Gastroesophageal sphincter (tissue), 4 donors: ENCODE data around the gene TUBA3C. TPM values are rescaled to one million over a fixed set of nuclear protein-coding genes. Genes with fewer than 3 reads are reported as not detected.

ENCODE experiments used
- ATAC-seq: fragments of 150-250 bp; one replicate; pipeline ENCODE4 v1.9.1; 2016; ENCODE audit warnings: mild to moderate bottlenecking, moderate library complexity
- H3K27ac ChIP-seq, 4 donors: fragments of 200-600 bp; sonication (generic) in 3 of 4; 1 replicate in 3 of 4; 2 replicates in 1 of 4; pipeline ENCODE4 v1.5.1; 2016 to 2019
- H3K27me3 ChIP-seq: fragments of 200-600 bp; sonication (generic); one replicate; pipeline ENCODE4 v1.5.1; 2019
- H3K36me3 ChIP-seq, 2 donors: fragments of 200-600 bp; sonication (generic); one replicate each; pipeline ENCODE4 v1.5.1; 2019; ENCODE audit warnings: control low read depth in 1 of 2
- H3K4me1 ChIP-seq, 3 donors: fragments of 200-600 bp; sonication (generic); 1 replicate in 2 of 3; 2 replicates in 1 of 3; pipeline ENCODE4 v1.5.1; 2016 to 2019; ENCODE audit warnings: control low read depth in 2 of 3
- H3K4me3 ChIP-seq, 2 donors: fragments of 200-600 bp; sonication (generic); one replicate each; pipeline ENCODE4 v1.5.1; 2019; ENCODE audit warnings: mild to moderate bottlenecking in 1 of 2, moderate library complexity in 1 of 2
- H3K9me3 ChIP-seq, 3 donors: fragments of 200-600 bp; sonication (generic); one replicate each; pipeline ENCODE4 v1.5.1; 2017 to 2019; ENCODE audit warnings: control low read depth in 2 of 3
- EP300 ChIP-seq: sonication (generic); formaldehyde crosslinking; IDR thresholded peaks from one replicate; pipeline ENCODE4 v1.6.1; 2017; ENCODE audit warnings: antibody characterized with exemption, mild to moderate bottlenecking
- POLR2A ChIP-seq, 2 donors: fragments of 450-650 bp; IDR thresholded peaks; one replicate each; pipeline ENCODE4 v1.6.1; 2017; ENCODE audit warnings: antibody characterized with exemption in 2 of 2, mild to moderate bottlenecking in 2 of 2, moderate library complexity in 1 of 2
- POLR2AphosphoS5 ChIP-seq: sonication (generic); formaldehyde crosslinking; IDR thresholded peaks from one replicate; pipeline ENCODE4 v1.6.1; 2017; ENCODE audit warnings: antibody characterized with exemption
- WGBS, 2 donors: methylation state at CpG; one replicate each; pipeline ENCODE4 v1.1.5; 2018; ENCODE audit warnings: low coverage in 1 of 2; 5-methylcytosine and 5-hydroxymethylcytosine counted together
- total RNA-seq, 4 donors: library from RNA; depleted of rRNA; stranded (reverse); fragments of >200 nt; gene quantifications; one replicate each; pipeline ENCODE4 v1.1.0, GENCODE V29; 2016
- TF ChIP-seq, protein P1 (sequence below), 4 experiments: fragments of 200-600 bp in 2 of 4; fragments of 450-650 bp in 2 of 4; sonication (generic) in 1 of 4; IDR thresholded peaks; one replicate each; pipeline ENCODE4 v1.5.1; 2017 to 2019; ENCODE audit warnings: antibody characterized with exemption in 4 of 4, mild to moderate bottlenecking in 2 of 4, moderate library complexity in 2 of 4

TUBA3C gene
- total RNA-seq, 4 donors from 2014 or later: not detected

DNA sequence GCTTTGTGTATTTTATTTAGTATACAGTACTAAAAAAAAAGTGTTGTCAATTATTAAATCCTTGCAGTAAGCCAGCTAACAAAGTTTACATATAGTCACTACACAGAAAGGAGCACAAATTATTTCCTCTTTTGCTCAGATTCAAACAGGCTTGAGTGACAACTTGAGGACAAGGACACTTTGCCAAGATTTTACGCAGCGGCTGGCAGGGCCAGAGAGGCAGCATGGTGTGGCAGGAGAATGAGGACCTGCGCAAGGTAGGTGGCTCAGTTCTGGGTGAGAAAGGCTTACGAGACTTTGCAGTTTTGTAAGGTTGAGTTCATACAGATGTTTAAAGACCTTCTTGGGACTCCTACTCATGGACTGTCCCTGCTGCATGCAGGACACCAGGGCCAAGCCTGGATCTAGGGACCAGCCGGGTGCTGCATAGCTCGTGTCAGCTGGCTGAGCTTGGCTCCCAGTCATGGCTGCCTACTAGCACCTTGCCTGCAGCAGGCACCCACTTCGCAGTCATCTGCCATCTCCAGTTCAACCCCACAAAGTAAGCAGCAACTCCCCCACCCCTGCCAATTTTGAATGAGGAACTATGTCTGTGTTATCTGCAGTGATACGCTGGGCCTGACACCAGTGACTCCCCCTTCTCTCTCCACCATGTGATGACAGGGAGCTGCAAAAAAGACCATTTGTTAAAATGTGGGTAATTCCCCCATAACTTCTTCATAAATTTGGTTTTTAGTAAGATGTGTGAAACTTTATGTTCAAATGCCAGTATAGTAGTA lies 3.7 kb upstream of the TUBA3C start:
- no peak for ATAC-seq
- Histone ChIP-seq H3K9me3 (peaks cover 0 to 5% (median 0%) of the 10 kb centered on the region in 3 donors), H3K27ac (no peak overlapping the region), H3K36me3 (no peaks in the 10 kb centered on the region), H3K27me3 (no peaks in the 10 kb centered on the region), H3K4me3 (no peak overlapping the region), H3K4me1 (no peaks in the 10 kb centered on the region)
- no peak for TF ChIP-seq POLR2A (IDR thresholded peaks at IDR 0.05)
- no peak for TF ChIP-seq EP300
- TF ChIP-seq, protein P1, sequence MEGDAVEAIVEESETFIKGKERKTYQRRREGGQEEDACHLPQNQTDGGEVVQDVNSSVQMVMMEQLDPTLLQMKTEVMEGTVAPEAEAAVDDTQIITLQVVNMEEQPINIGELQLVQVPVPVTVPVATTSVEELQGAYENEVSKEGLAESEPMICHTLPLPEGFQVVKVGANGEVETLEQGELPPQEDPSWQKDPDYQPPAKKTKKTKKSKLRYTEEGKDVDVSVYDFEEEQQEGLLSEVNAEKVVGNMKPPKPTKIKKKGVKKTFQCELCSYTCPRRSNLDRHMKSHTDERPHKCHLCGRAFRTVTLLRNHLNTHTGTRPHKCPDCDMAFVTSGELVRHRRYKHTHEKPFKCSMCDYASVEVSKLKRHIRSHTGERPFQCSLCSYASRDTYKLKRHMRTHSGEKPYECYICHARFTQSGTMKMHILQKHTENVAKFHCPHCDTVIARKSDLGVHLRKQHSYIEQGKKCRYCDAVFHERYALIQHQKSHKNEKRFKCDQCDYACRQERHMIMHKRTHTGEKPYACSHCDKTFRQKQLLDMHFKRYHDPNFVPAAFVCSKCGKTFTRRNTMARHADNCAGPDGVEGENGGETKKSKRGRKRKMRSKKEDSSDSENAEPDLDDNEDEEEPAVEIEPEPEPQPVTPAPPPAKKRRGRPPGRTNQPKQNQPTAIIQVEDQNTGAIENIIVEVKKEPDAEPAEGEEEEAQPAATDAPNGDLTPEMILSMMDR (IDR thresholded peaks at IDR 0.05): no peak
- no peak for TF ChIP-seq POLR2AphosphoS5
- 73 to 85% methylated on average over 7 of the region's 8 CpGs for WGBS, 2 donors

- ATAC-seq: no peak
- Histone ChIP-seq H3K36me3 (no peaks in the 10 kb centered on the region), H3K4me1 (no peaks in the 10 kb centered on the region), H3K9me3 (peaks cover 0 to 5% (median 0%) of the 10 kb centered on the region in 3 donors), H3K4me3 (no peak overlapping the region), H3K27ac (no peak overlapping the region), H3K27me3 (no peaks in the 10 kb centered on the region)
- TF ChIP-seq POLR2AphosphoS5 (no peak), EP300 (no peak), POLR2A (IDR thresholded peaks at IDR 0.05) (no peak)
- TF ChIP-seq, protein P1 (IDR thresholded peaks at IDR 0.05): no peak
- 77% methylated on average over 2 of the region's 5 CpGs; no CpG with 5 or more reads in 1 of the 2 donors for WGBS, 2 donors
Observed at GRCh38 chr13:19184176-19184575, 2.6 kb upstream of the TUBA3C start.

- 25% methylated on average over 1 of the region's 3 CpGs; no CpG with 5 or more reads in 1 of the 2 donors for WGBS, 2 donors
- TF ChIP-seq POLR2A (IDR thresholded peaks at IDR 0.05): no peak
- TF ChIP-seq POLR2AphosphoS5: no peak
- TF ChIP-seq, protein P1 (IDR thresholded peaks at IDR 0.05): no peak
- TF ChIP-seq EP300: no peak
- H3K36me3 ChIP-seq: no peaks in the 10 kb centered on the region
- H3K27me3 ChIP-seq: no peaks in the 10 kb centered on the region
- ATAC-seq: no peak
- no peaks in the 10 kb centered on the region for H3K4me1 ChIP-seq
- H3K4me3 ChIP-seq: no peak overlapping the region
- no peak overlapping the region for H3K27ac ChIP-seq
- H3K9me3 ChIP-seq: peaks cover 0 to 5% (median 0%) of the 10 kb centered on the region in 3 donors
Observed at GRCh38 chr13:19183676-19184075, 2.1 kb upstream of the TUBA3C start.

DNA sequence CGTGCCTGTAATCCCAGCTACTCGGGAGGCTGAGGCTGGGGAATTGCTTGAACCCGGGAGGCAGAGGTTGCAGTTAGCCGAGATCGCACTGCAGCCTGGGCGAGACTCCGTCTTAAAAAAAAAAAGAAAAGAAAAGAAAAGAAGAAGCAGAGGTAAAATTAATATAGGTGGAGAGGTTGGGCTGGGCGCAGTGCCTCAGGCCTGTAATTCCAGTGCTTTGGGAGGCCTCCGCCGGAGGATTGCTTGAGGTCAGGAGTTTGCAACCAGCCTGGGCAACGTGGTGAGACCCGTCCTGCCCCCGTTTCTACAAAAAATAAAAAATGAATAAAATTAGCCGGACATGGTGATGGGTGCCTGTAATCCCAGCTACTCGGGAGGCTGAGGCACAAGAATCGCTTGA lies 912 bp upstream of the TUBA3C start:
- Histone ChIP-seq H3K4me1 (no peaks in the 10 kb centered on the region), H3K27me3 (no peaks in the 10 kb centered on the region), H3K36me3 (no peaks in the 10 kb centered on the region), H3K9me3 (no peaks in the 10 kb centered on the region), H3K27ac (no peak overlapping the region), H3K4me3 (no peak overlapping the region)
- TF ChIP-seq POLR2AphosphoS5: no peak
- no peak for TF ChIP-seq EP300
- TF ChIP-seq POLR2A (IDR thresholded peaks at IDR 0.05): no peak
- 79 to 82% methylated on average over 8 to 10 of the region's 16 CpGs for WGBS, 2 donors
- no peak for ATAC-seq

DNA sequence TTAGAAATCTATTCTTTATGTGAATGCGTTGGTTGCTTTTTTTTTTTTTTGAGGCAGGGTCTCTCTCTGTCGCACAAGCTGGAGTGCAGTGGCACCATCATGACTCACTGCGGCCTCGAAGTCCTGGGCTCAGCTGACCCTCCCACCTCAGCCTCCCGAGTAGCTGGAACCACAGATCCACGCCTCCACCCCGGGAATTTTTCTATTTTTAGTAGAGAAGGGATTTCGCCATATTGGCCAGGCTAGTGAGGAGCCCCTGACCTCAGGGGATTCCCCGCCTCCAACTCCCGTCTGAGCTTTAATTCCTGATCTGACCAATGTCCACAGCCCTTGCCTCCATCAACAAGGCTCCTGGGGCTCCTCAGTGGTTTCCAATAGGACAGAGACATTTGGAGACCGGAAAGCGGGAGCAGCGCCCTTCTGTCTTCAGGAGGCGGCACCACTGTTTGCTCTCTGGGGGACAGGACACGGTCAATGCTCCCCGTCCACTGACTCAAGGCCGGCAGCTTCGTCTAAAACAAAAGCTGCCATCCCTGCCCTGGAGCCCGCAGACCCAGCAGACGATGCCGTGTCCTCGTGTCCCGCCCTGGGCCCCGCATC lies 503 bp downstream of the TUBA3C start:
- Histone ChIP-seq H3K27ac (no peak overlapping the region), H3K27me3 (no peaks in the 10 kb centered on the region), H3K36me3 (no peaks in the 10 kb centered on the region), H3K9me3 (no peaks in the 10 kb centered on the region), H3K4me1 (no peaks in the 10 kb centered on the region), H3K4me3 (no peak overlapping the region)
- WGBS, 2 donors: 72 to 100% methylated on average over 3 to 7 of the region's 24 CpGs
- ATAC-seq: no peak
- TF ChIP-seq POLR2A (IDR thresholded peaks at IDR 0.05): no peak
- TF ChIP-seq, protein P1 (IDR thresholded peaks at IDR 0.05): no peak
- no peak for TF ChIP-seq EP300
- no peak for TF ChIP-seq POLR2AphosphoS5
